HG02571 (cell line): Measurements from ENCODE around the gene CDCA3.

Experiments
- ATAC-seq: cut with Tn5 transposase; IDR thresholded peaks from one replicate; pipeline ENCODE4 v1.9.1; 2021; ENCODE audit warnings: mild to moderate bottlenecking, moderate library complexity; ENCODE audit not compliant: unreplicated experiment

Gene CDCA3

GRCh38 chr12:6855322-6855721 is 4.2 kb upstream of the CDCA3 start:
- no peak for ATAC-seq

- no peak for ATAC-seq
Measured at GRCh38 chr12:6854036-6854435, 3.0 kb upstream of the CDCA3 start.

- no peak for ATAC-seq
Measured at GRCh38 chr12:6853626-6854025, 2.5 kb upstream of the CDCA3 start.

GRCh38 chr12:6852651-6853354 is 1.7 kb upstream of the CDCA3 start:
- no peak for ATAC-seq

- ATAC-seq, result peak; percentile 69
Measured at GRCh38 chr12:6851921-6852650, 1.0 kb upstream of the CDCA3 start, which contains the start of gene USP5. Gene USP5, plus strand, starts transcription at chr12:6852150. Its CDS starts 30 bp downstream, at chr12:6852180.

GRCh38 chr12:6850796-6851152 is 312 bp downstream of the CDCA3 start:
- ATAC-seq, result no peak

- ATAC-seq, result no peak
Measured at GRCh38 chr12:6849976-6850560, 1.0 kb downstream of the CDCA3 start.

- no peak for ATAC-seq
Measured at GRCh38 chr12:6849427-6849826, 1.7 kb downstream of the CDCA3 start.

- ATAC-seq, result no peak
Measured at GRCh38 chr12:6847676-6848075, 3.4 kb downstream of the CDCA3 start.

GRCh38 chr12:6846316-6846869 is 4.7 kb downstream of the CDCA3 start:
- ATAC-seq, result no peak

- no peak for ATAC-seq
Measured at GRCh38 chr12:6845395-6845794, 5.7 kb downstream of the CDCA3 start.

GRCh38 chr12:6843118-6843902 is 7.8 kb downstream of the CDCA3 start:
- ATAC-seq, result no peak

GRCh38 chr12:6842075-6842474 is 9.0 kb downstream of the CDCA3 start:
- ATAC-seq, result no peak

GRCh38 chr12:6840761-6841515 is 10.1 kb downstream of the CDCA3 start, which contains the start of gene GNB3:
Gene GNB3, plus strand, starts transcription at chr12:6840925. Its CDS starts 363 bp downstream, at chr12:6841288.
- no peak for ATAC-seq

GRCh38 chr12:6840330-6840729 is 10.8 kb downstream of the CDCA3 start:
- ATAC-seq, result peak; percentile 16

GRCh38 chr12:6839482-6840201 is 11.4 kb downstream of the CDCA3 start:
- ATAC-seq, result peak; percentile 79

- ATAC-seq, result no peak
Measured at GRCh38 chr12:6838854-6839253, 12.2 kb downstream of the CDCA3 start.

GRCh38 chr12:6837370-6838060 is 13.6 kb downstream of the CDCA3 start:
- ATAC-seq, result no peak

GRCh38 chr12:6836851-6837250 is 14.2 kb downstream of the CDCA3 start:
- ATAC-seq, result no peak
